Glutamatergic neuron (in vitro differentiated cells): ENCODE results near the gene RND3. TPM values are rescaled to one million over a fixed set of nuclear protein-coding genes. Genes with fewer than 3 reads are reported as not detected.

ENCODE experiments used
- DNase-seq: peaks from one replicate; pipeline ENCODE4 v3.0.0; 2022
- H3K27ac Mint-ChIP-seq: one replicate; pipeline ENCODE4 v1.8.0; 2020; ENCODE audit warnings: mild to moderate bottlenecking, mixed read lengths, inconsistent platforms; ENCODE audit not compliant: unreplicated experiment
- H3K27me3 Mint-ChIP-seq: one replicate; pipeline ENCODE4 v1.8.0; 2020; ENCODE audit warnings: mild to moderate bottlenecking, moderate library complexity, mixed read lengths, inconsistent platforms; ENCODE audit not compliant: unreplicated experiment
- H3K36me3 Mint-ChIP-seq: one replicate; pipeline ENCODE4 v1.8.0; 2020; ENCODE audit warnings: mild to moderate bottlenecking, mixed read lengths, inconsistent platforms; ENCODE audit not compliant: unreplicated experiment
- H3K4me1 Mint-ChIP-seq: one replicate; pipeline ENCODE4 v1.8.0; 2020; ENCODE audit warnings: mild to moderate bottlenecking, low read depth, mixed read lengths, inconsistent platforms; ENCODE audit not compliant: unreplicated experiment
- H3K4me3 Mint-ChIP-seq: one replicate; pipeline ENCODE4 v1.8.0; 2020; ENCODE audit warnings: mild to moderate bottlenecking, mixed read lengths, inconsistent platforms; ENCODE audit not compliant: unreplicated experiment
- H3K9me3 Mint-ChIP-seq: one replicate; pipeline ENCODE4 v1.8.0; 2020; ENCODE audit warnings: mild to moderate bottlenecking, moderate library complexity, mixed read lengths, inconsistent platforms; ENCODE audit not compliant: unreplicated experiment
- total RNA-seq: library from RNA; stranded (reverse); fragmentation: NEBNext Ultra II Directional; extraction: Animal tissue kit (Norgen Biotek cat#: 25700); gene quantifications from one replicate; pipeline ENCODE4 v1.2.1, GENCODE V29; 2021; ENCODE audit not compliant: unreplicated experiment
- TF ChIP-seq, protein P1 (sequence below): fragments of 200-600 bp; sonication (generic); IDR thresholded peaks from one replicate; pipeline ENCODE4 v1.5.0; 2021; ENCODE audit not compliant: partially characterized antibody, unreplicated experiment

RND3 gene
- total RNA-seq, 1 donor from 2014 or later = 49.0 TPM

DNA sequence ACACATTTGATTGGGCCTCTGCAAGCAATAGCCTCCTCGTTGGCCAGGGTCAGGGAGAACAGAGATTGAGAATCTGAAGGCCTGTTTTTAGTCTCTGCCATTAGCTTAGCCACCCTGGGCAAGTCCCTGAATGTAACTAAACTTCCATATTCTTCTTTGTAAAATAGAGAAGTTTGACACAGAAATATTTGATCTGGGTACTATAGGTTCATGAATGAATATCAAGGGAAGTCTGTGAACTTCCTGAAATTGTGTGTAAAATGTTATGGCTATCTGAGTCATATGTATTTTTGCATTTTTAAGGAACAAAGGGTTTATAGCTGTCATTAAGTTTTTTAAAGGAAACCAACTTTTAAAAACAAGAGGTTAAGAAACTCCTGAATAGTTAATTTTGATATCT lies 23.2 kb downstream of the RND3 start:
- DNase-seq = no peak
- no peaks in the 10 kb centered on the region for H3K4me1 Mint-ChIP-seq
- TF ChIP-seq, protein P1, sequence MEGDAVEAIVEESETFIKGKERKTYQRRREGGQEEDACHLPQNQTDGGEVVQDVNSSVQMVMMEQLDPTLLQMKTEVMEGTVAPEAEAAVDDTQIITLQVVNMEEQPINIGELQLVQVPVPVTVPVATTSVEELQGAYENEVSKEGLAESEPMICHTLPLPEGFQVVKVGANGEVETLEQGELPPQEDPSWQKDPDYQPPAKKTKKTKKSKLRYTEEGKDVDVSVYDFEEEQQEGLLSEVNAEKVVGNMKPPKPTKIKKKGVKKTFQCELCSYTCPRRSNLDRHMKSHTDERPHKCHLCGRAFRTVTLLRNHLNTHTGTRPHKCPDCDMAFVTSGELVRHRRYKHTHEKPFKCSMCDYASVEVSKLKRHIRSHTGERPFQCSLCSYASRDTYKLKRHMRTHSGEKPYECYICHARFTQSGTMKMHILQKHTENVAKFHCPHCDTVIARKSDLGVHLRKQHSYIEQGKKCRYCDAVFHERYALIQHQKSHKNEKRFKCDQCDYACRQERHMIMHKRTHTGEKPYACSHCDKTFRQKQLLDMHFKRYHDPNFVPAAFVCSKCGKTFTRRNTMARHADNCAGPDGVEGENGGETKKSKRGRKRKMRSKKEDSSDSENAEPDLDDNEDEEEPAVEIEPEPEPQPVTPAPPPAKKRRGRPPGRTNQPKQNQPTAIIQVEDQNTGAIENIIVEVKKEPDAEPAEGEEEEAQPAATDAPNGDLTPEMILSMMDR = no peak

DNA sequence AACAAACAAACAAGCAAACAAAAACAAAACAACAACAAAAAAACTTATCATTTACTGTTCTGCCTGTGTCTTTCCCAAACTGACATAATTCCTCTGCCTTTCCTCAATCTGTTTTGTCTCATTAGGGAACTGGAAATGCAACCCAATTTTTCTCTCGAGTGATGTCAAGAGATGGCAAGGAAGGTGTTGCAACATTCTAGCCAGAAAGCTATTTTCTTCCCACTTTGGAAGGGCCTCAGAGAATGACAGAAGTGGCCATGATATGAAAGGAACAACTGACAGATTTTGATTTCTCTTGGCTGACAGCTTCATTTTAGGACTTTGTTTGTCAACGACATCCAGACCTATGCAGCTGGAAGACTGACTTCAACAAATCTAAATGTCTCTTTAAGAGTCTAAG lies 24.7 kb downstream of the RND3 start:
- DNase-seq = no peak
- peaks cover 1% of the 10 kb centered on the region for H3K27me3 Mint-ChIP-seq
- H3K36me3 Mint-ChIP-seq = no peaks in the 10 kb centered on the region
- H3K9me3 Mint-ChIP-seq = no peaks in the 10 kb centered on the region
- no peaks in the 10 kb centered on the region for H3K4me1 Mint-ChIP-seq
- H3K4me3 Mint-ChIP-seq = no peak overlapping the region
- TF ChIP-seq, protein P1 = no peak
- H3K27ac Mint-ChIP-seq = no peak overlapping the region

More for the DNA sequence above, 23.2 kb downstream of the RND3 start:
- no peak overlapping the region for H3K4me3 Mint-ChIP-seq
- H3K27ac Mint-ChIP-seq = no peak overlapping the region
- no peaks in the 10 kb centered on the region for H3K36me3 Mint-ChIP-seq
- peaks cover 1% of the 10 kb centered on the region for H3K27me3 Mint-ChIP-seq
- no peaks in the 10 kb centered on the region for H3K9me3 Mint-ChIP-seq

DNA sequence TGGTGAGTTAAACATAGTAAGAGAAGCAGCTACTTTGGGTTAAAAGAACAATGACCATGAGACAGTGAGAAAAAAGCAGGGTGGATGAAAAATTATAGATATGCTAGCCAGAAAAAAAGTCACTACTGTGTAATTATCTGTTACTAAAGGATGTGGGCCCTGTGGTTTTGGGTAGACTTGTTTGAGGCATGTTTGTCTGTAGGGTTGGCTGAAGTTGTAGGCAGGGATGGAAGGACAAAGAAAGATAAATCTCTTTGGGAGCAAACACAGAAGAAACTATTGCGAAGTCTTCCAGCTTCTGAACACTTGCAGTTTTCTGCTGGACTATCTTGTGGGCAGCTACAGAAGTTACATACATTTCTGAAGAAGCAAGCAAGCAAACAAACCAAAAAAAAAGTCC lies 28.2 kb downstream of the RND3 start:
- no peaks in the 10 kb centered on the region for H3K9me3 Mint-ChIP-seq
- H3K27me3 Mint-ChIP-seq = no peaks in the 10 kb centered on the region
- no peaks in the 10 kb centered on the region for H3K36me3 Mint-ChIP-seq
- H3K27ac Mint-ChIP-seq = no peak overlapping the region
- no peak overlapping the region for H3K4me3 Mint-ChIP-seq
- TF ChIP-seq, protein P1 = no peak
- no peaks in the 10 kb centered on the region for H3K4me1 Mint-ChIP-seq
- DNase-seq = no peak

DNA sequence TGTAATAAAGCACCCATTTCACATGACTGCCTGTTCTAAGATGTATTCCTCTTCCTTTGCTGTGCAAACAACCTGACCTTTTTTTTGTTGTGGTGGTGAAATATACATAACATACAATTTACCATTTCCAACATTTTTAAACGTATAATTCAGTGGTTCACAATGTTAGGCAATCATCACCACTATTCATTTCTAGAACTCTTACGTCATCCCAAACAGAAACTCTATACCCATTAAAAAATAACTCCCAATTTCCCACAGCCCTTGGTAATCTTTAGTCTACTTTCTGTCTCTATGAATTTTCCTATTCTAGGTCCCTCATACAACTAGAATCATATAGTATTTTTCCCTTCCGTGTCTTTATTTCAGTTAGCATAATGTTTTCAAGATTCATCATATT lies 36.7 kb downstream of the RND3 start:
- no peak overlapping the region for H3K4me3 Mint-ChIP-seq
- H3K27ac Mint-ChIP-seq = no peak overlapping the region
- TF ChIP-seq, protein P1 = no peak
- no peaks in the 10 kb centered on the region for H3K27me3 Mint-ChIP-seq
- no peaks in the 10 kb centered on the region for H3K4me1 Mint-ChIP-seq
- H3K36me3 Mint-ChIP-seq = no peaks in the 10 kb centered on the region
- no peak for DNase-seq
- H3K9me3 Mint-ChIP-seq = no peaks in the 10 kb centered on the region

DNA sequence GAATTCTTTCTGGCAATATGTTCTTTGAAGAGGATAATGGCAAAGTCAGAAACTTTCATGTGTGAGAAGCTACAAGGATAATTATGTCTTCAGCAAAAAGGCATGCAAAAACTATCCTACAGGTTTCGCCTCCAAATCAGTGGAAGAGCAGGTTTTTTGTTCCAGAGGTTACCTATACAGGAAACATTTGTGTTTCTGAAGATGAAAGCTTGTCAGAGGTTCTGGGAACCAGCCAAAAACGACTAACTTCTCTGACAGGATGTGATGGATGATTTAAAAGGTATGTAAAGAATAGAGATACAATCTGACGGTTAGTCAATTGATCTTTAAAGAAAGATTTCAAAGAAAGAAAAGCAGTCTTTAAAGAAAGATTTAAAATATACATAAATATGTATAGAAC lies 37.6 kb downstream of the RND3 start:
- no peak overlapping the region for H3K27ac Mint-ChIP-seq
- DNase-seq = no peak
- H3K9me3 Mint-ChIP-seq = peaks cover 2% of the 10 kb centered on the region
- no peaks in the 10 kb centered on the region for H3K4me1 Mint-ChIP-seq
- H3K4me3 Mint-ChIP-seq = no peak overlapping the region
- H3K36me3 Mint-ChIP-seq = no peaks in the 10 kb centered on the region
- no peaks in the 10 kb centered on the region for H3K27me3 Mint-ChIP-seq
- TF ChIP-seq, protein P1 = no peak
